ENCODE data around the gene NPR2.

- TF ChIP-seq CTCF (IDR thresholded peaks at IDR 0.05; ENCODE audit: low read depth, low read length) (no peak), EZH2phosphoT487 (IDR thresholded peaks at IDR 0.05; ENCODE audit: low read depth) (no peak)
These were observed 30.7 kb upstream of the NPR2 start for GRCh38 chr9:35760651-35761050.

Data from OCI-LY3 (cell line).